ENCODE data around the gene PRIM1.

PRIM1 gene

GRCh38 chr12:56688846-56689109 is 63.3 kb downstream of the PRIM1 start:
- no peak for ATAC-seq
- TF ChIP-seq ISL1 (CRISPR knock-in tag; IDR thresholded peaks at IDR 0.05): no peak
- TF ChIP-seq, protein P1, sequence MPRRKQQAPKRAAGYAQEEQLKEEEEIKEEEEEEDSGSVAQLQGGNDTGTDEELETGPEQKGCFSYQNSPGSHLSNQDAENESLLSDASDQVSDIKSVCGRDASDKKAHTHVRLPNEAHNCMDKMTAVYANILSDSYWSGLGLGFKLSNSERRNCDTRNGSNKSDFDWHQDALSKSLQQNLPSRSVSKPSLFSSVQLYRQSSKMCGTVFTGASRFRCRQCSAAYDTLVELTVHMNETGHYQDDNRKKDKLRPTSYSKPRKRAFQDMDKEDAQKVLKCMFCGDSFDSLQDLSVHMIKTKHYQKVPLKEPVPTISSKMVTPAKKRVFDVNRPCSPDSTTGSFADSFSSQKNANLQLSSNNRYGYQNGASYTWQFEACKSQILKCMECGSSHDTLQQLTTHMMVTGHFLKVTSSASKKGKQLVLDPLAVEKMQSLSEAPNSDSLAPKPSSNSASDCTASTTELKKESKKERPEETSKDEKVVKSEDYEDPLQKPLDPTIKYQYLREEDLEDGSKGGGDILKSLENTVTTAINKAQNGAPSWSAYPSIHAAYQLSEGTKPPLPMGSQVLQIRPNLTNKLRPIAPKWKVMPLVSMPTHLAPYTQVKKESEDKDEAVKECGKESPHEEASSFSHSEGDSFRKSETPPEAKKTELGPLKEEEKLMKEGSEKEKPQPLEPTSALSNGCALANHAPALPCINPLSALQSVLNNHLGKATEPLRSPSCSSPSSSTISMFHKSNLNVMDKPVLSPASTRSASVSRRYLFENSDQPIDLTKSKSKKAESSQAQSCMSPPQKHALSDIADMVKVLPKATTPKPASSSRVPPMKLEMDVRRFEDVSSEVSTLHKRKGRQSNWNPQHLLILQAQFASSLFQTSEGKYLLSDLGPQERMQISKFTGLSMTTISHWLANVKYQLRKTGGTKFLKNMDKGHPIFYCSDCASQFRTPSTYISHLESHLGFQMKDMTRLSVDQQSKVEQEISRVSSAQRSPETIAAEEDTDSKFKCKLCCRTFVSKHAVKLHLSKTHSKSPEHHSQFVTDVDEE (CRISPR knock-in tag; IDR thresholded peaks at IDR 0.05): no peak
- no peak for TF ChIP-seq PPARA (CRISPR knock-in tag; IDR thresholded peaks at IDR 0.05; ENCODE audit: borderline replicate concordance)
- no peak for TF ChIP-seq ZFP30 (CRISPR knock-in tag; IDR thresholded peaks at IDR 0.05)
- TF ChIP-seq, protein P2, sequence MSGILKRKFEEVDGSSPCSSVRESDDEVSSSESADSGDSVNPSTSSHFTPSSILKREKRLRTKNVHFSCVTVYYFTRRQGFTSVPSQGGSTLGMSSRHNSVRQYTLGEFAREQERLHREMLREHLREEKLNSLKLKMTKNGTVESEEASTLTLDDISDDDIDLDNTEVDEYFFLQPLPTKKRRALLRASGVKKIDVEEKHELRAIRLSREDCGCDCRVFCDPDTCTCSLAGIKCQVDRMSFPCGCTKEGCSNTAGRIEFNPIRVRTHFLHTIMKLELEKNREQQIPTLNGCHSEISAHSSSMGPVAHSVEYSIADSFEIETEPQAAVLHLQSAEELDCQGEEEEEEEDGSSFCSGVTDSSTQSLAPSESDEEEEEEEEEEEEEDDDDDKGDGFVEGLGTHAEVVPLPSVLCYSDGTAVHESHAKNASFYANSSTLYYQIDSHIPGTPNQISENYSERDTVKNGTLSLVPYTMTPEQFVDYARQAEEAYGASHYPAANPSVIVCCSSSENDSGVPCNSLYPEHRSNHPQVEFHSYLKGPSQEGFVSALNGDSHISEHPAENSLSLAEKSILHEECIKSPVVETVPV (CRISPR knock-in tag; IDR thresholded peaks at IDR 0.05): no peak
- TF ChIP-seq ZNF565 (CRISPR knock-in tag; conservative IDR thresholded peaks at IDR 0.05; ENCODE audit: low read depth): no peak
- TF ChIP-seq ZNF8 (CRISPR knock-in tag; IDR thresholded peaks at IDR 0.05): no peak
- TF ChIP-seq POU6F1 (CRISPR knock-in tag; IDR thresholded peaks at IDR 0.05; ENCODE audit: borderline replicate concordance, low read depth): no peak
- TF ChIP-seq CSDC2 (CRISPR knock-in tag; IDR thresholded peaks at IDR 0.05): no peak
- no peak for TF ChIP-seq ARNTL (CRISPR knock-in tag; IDR thresholded peaks at IDR 0.05; ENCODE audit: borderline replicate concordance, low read depth)
- no peak for TF ChIP-seq GLIS3 (CRISPR knock-in tag; IDR thresholded peaks at IDR 0.05)
- TF ChIP-seq RARB (CRISPR knock-in tag; IDR thresholded peaks at IDR 0.05): no peak
- TF ChIP-seq OSR1 (CRISPR knock-in tag; IDR thresholded peaks at IDR 0.05): no peak
- TF ChIP-seq BACH2 (CRISPR knock-in tag; IDR thresholded peaks at IDR 0.05; ENCODE audit: borderline replicate concordance): no peak
- no peak for TF ChIP-seq ESRRG (CRISPR knock-in tag; IDR thresholded peaks at IDR 0.05)
- TF ChIP-seq ZC3H10 (CRISPR knock-in tag; IDR thresholded peaks at IDR 0.05): no peak
- TF ChIP-seq, protein P3, sequence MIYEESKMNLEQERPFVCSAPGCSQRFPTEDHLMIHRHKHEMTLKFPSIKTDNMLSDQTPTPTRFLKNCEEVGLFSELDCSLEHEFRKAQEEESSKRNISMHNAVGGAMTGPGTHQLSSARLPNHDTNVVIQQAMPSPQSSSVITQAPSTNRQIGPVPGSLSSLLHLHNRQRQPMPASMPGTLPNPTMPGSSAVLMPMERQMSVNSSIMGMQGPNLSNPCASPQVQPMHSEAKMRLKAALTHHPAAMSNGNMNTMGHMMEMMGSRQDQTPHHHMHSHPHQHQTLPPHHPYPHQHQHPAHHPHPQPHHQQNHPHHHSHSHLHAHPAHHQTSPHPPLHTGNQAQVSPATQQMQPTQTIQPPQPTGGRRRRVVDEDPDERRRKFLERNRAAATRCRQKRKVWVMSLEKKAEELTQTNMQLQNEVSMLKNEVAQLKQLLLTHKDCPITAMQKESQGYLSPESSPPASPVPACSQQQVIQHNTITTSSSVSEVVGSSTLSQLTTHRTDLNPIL (CRISPR knock-in tag; IDR thresholded peaks at IDR 0.05; ENCODE audit: low read depth): no peak
- no peak for TF ChIP-seq SNAI2 (CRISPR knock-in tag; IDR thresholded peaks at IDR 0.05)
- TF ChIP-seq, protein P4, sequence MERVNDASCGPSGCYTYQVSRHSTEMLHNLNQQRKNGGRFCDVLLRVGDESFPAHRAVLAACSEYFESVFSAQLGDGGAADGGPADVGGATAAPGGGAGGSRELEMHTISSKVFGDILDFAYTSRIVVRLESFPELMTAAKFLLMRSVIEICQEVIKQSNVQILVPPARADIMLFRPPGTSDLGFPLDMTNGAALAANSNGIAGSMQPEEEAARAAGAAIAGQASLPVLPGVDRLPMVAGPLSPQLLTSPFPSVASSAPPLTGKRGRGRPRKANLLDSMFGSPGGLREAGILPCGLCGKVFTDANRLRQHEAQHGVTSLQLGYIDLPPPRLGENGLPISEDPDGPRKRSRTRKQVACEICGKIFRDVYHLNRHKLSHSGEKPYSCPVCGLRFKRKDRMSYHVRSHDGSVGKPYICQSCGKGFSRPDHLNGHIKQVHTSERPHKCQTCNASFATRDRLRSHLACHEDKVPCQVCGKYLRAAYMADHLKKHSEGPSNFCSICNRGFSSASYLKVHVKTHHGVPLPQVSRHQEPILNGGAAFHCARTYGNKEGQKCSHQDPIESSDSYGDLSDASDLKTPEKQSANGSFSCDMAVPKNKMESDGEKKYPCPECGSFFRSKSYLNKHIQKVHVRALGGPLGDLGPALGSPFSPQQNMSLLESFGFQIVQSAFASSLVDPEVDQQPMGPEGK (CRISPR knock-in tag; IDR thresholded peaks at IDR 0.05; ENCODE audit: borderline replicate concordance): no peak
- no peak for TF ChIP-seq ZNF70 (CRISPR knock-in tag; IDR thresholded peaks at IDR 0.05)

DNA sequence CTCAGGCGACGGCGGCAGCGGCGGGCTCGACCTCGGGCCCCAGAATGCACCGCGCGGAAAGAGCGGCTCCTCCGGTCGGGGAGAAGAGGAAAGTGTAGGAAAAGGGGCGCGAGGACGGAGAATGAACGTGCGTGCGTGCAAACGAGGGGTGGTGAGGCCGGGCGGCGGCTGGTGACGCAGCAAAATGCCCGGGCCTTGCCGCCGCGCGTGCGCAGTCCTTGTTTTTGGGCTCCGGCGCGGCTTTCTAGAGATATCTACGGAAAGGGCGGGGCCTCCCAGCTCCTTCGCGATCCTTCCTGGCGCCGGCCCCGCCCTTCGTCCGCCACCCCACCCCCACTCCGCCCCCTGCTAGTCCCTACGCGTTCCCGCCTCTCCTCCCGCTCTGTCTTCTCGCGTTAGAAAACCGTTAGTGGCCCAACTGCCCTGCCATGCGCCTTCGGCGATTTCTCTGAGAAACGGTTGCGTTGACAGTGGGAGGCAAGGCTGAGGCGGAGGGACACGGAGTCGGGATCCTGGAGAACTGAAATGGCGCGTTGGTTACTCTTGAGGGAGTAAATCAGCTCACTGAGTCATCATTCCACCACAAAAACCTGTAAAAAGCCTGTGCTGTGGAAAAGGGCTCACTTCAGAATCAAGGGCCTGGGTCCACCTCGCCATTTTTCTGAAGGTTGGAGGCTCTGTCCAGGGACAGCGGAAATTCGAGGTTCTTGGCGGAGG is 63.8 kb downstream of the PRIM1 start, which contains the start of gene PTGES3:
Gene PTGES3 (minus strand): TSS at position 156 of the 717 bp plus-strand sequence. CDS start 285 bp downstream, outside the sequence.
- TF ChIP-seq ARNTL (CRISPR knock-in tag; IDR thresholded peaks at IDR 0.05; ENCODE audit: borderline replicate concordance, low read depth) (no peak), ZFP3 (CRISPR knock-in tag; IDR thresholded peaks at IDR 0.05) (0 out of 2 replicates have a peak, but pooled peaks have one; percentile 15), CSDC2 (CRISPR knock-in tag; IDR thresholded peaks at IDR 0.05) (peak; percentile 78), ZNF8 (CRISPR knock-in tag; IDR thresholded peaks at IDR 0.05) (0 out of 2 replicates have a peak, but pooled peaks have one; percentile 27)
- TF ChIP-seq, protein P1 (CRISPR knock-in tag; IDR thresholded peaks at IDR 0.05): 0 out of 2 replicates have a peak, but pooled peaks have one; percentile 37
- ATAC-seq: peak; percentile 89
